ENCODE measurements around the gene GTF2F1.

GRCh38 chr19:6359568-6360341 is 33.2 kb downstream of the GTF2F1 start:
- TF ChIP-seq GATA2 (IDR thresholded peaks at IDR 0.05; ENCODE audit: low read depth, low read length): no peak
- no peak for TF ChIP-seq GATA3 (IDR thresholded peaks at IDR 0.05; ENCODE audit: low read depth, low read length)

Data from SH-SY5Y (cell line).